GM06990 (cell line): Measurements from ENCODE around the gene NSRP1.

Source experiments
- DNase-seq: peaks from one replicate; pipeline ENCODE4 v3.0.0-alpha.2; 2011; ENCODE audit not compliant: insufficient read length; ENCODE audit errors: extremely low read depth
- H3K27me3 ChIP-seq: replicated peaks from 2 replicates; pipeline ENCODE4 v1.6.0; 2011; ENCODE audit warnings: low read length; ENCODE audit not compliant: control insufficient read depth, insufficient read depth
- H3K36me3 ChIP-seq: 2 replicates; pipeline ENCODE4 v1.5.1; 2011; ENCODE audit warnings: low read length; ENCODE audit not compliant: control insufficient read depth, insufficient read depth
- H3K4me3 ChIP-seq: replicated peaks from 2 replicates; pipeline ENCODE4 v1.5.1; 2011; ENCODE audit warnings: low read depth, mild to moderate bottlenecking, control low read depth, low read length
- TF ChIP-seq, protein P1 (sequence below): IDR thresholded peaks from 2 replicates; pipeline ENCODE4 v1.5.1; 2011; ENCODE audit warnings: low read length, control low read depth, mild to moderate bottlenecking, inconsistent platforms; ENCODE audit not compliant: insufficient read depth, poor library complexity, severe bottlenecking

The NSRP1 gene

DNA sequence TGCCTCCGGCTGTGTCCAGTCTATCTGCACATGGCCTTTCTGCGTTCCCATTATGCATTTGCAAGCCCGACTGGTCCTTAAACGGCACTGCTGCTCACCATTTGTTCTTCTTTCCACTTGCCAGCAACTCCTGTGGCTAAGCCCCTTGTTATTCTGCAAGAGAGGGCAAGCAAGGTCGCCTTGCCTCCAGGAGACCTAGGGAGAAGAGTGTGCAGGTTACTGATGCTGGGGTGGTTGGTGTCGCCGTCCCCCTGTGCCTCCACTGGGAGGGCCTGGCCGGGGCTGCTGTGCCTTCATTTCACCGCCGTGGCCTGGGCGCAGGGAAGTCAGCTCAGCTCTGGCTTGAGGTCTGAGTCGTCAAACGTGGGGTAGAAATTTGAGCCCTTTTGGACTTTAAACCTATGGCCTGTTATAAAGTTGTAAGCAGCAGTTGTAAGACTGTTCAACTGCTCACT lies 106.1 kb downstream of the NSRP1 start:
- DNase-seq = no peak
- H3K27me3 ChIP-seq = no peaks in the 10 kb centered on the region
- H3K36me3 ChIP-seq = no peaks in the 10 kb centered on the region
- no peak overlapping the region for H3K4me3 ChIP-seq
- TF ChIP-seq, protein P1, sequence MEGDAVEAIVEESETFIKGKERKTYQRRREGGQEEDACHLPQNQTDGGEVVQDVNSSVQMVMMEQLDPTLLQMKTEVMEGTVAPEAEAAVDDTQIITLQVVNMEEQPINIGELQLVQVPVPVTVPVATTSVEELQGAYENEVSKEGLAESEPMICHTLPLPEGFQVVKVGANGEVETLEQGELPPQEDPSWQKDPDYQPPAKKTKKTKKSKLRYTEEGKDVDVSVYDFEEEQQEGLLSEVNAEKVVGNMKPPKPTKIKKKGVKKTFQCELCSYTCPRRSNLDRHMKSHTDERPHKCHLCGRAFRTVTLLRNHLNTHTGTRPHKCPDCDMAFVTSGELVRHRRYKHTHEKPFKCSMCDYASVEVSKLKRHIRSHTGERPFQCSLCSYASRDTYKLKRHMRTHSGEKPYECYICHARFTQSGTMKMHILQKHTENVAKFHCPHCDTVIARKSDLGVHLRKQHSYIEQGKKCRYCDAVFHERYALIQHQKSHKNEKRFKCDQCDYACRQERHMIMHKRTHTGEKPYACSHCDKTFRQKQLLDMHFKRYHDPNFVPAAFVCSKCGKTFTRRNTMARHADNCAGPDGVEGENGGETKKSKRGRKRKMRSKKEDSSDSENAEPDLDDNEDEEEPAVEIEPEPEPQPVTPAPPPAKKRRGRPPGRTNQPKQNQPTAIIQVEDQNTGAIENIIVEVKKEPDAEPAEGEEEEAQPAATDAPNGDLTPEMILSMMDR = no peak

DNA sequence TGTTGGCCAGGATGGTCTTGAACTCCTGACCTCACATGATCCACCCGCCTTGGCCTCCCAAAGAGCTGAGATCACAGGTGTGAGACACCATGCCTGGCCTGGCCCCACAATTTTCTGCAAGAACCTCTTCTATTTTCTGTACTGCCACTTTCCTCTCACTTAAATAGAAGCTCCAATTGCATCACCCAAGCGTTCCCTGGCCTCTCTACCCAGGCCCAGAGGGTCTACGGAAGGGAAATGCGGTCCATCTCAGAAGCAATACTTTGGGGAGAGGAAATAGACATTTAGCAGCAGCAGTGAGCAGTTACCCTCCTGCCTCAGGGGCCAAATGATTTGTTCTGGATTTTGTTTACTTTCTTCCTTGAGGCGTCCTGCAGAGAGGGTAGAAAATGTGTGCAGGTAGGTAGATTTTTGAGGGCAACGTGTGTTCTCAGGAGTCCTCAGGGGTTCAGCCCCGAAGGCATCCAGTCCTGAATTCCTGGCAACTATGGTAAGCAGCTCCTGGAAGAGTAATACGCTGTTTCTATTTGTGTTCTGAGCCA lies 107.9 kb downstream of the NSRP1 start:
- TF ChIP-seq, protein P1 = no peak
- Histone ChIP-seq H3K4me3 (no peak overlapping the region), H3K36me3 (no peaks in the 10 kb centered on the region), H3K27me3 (no peaks in the 10 kb centered on the region)
- DNase-seq = no peak

DNA sequence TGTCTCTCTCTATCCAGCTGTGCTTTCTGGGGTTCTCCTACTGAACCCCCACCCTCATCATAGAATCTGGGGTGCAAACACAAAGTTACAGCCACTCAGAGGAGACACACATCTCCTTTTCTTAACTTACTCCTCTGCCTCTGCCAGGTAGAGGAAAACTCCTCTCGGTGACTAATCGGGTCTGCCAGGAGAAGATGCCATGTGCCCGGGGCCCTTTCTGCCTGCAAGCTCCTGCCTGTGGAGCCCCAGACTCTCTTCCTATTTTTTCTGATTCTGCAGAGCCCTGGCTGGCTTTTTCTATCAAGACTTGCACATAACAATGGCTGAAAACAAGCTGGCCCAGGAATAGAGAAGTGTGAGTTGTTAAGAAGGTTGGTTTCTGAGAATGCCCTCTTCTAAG lies 108.5 kb downstream of the NSRP1 start:
- Histone ChIP-seq H3K27me3 (no peaks in the 10 kb centered on the region), H3K4me3 (no peak overlapping the region), H3K36me3 (no peaks in the 10 kb centered on the region)
- TF ChIP-seq, protein P1 = no peak
- DNase-seq = no peak

DNA sequence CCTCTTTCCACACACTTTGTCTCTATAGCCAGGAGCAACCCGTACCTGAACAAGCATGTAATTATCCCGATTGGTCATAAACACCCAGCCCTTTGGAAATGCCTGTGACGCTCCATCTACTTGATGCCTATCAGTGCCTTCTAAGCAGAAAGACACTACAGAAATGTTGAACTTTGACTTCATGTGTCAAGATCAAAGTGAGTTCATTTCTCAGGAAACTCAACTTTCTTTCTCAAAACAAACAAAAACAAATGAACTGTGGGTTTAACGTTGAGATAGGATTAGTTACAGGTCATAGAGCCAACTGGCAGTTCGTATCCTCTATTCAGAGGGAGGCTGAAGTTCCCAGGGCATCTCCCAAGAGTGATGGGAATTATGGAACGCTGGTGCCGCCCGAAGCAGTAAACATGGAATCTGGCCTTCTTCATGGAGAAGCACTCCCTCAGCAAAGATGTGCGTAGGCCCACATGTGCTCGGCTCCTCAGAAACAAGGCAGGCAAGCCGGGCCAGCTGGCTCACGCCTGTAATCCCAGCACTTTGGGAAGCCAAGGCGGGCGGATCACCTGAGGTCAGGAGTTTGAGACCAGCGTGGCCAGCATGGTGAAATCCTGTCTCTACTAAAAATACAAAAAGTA lies 109.4 kb downstream of the NSRP1 start:
- H3K4me3 ChIP-seq = no peak overlapping the region
- H3K27me3 ChIP-seq = no peaks in the 10 kb centered on the region
- no peak for DNase-seq
- TF ChIP-seq, protein P1 = no peak
- no peaks in the 10 kb centered on the region for H3K36me3 ChIP-seq

DNA sequence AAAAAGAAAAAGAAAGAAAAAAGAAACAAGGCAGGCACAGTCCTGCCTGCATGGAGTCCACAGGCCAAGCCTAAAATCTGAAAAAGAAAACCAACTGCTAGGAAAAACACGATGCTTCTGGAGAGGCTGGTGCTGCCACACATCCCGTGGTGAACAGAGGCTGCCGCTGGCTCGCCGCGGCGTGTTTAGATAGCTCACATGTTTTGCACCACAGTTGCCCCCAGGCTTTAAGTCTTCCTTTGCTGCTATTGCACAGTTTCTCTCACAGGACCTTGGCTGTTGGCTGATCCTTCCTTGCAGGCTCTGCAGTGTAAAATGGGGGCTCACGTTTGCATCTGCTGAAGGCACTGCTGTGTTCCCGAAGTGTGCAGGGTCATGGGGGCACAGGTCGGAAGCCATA lies 110.3 kb downstream of the NSRP1 start:
- Histone ChIP-seq H3K4me3 (no peak overlapping the region), H3K27me3 (no peaks in the 10 kb centered on the region), H3K36me3 (no peaks in the 10 kb centered on the region)
- TF ChIP-seq, protein P1 = no peak
- DNase-seq = no peak
